Suprapubic skin (tissue), 4 donors: ENCODE data around the gene ITLN1. TPM values are rescaled to one million over a fixed set of nuclear protein-coding genes. Genes with fewer than 3 reads are reported as not detected.

ENCODE experiments used
- DNase-seq, 2 donors: peaks; one replicate each; pipeline ENCODE4 v3.0.0-alpha.2; 2019; ENCODE audit warnings: low spot score in 2 of 2
- H3K27ac ChIP-seq: fragments of 200-600 bp; sonication (generic); one replicate; pipeline ENCODE4 v1.5.1; 2019
- H3K27me3 ChIP-seq: fragments of 200-600 bp; sonication (generic); one replicate; pipeline ENCODE4 v1.5.1; 2019
- H3K36me3 ChIP-seq: fragments of 200-600 bp; sonication (generic); one replicate; pipeline ENCODE4 v1.5.1; 2019
- H3K4me1 ChIP-seq: fragments of 200-600 bp; sonication (generic); one replicate; pipeline ENCODE4 v1.5.1; 2019
- H3K4me3 ChIP-seq: fragments of 200-600 bp; sonication (generic); one replicate; pipeline ENCODE4 v1.5.1; 2019; ENCODE audit warnings: mild to moderate bottlenecking
- H3K9me3 ChIP-seq: fragments of 200-600 bp; sonication (generic); one replicate; pipeline ENCODE4 v1.5.1; 2019
- CTCF ChIP-seq, 2 donors: fragments of 200-600 bp in 1 of 2; fragments of 450-650 bp in 1 of 2; sonication (generic) in 1 of 2; IDR thresholded peaks; one replicate each; pipeline ENCODE4 v1.5.1; 2016 to 2019; ENCODE audit warnings: antibody characterized with exemption in 2 of 2, mild to moderate bottlenecking in 1 of 2, moderate library complexity in 1 of 2
- EP300 ChIP-seq: sonication (generic); formaldehyde crosslinking; IDR thresholded peaks from one replicate; pipeline ENCODE4 v1.6.1; 2017; ENCODE audit warnings: antibody characterized with exemption
- POLR2A ChIP-seq, 2 donors: fragments of 450-650 bp; IDR thresholded peaks; one replicate each; pipeline ENCODE4 v1.6.1; 2017; ENCODE audit warnings: antibody characterized with exemption in 2 of 2, mild to moderate bottlenecking in 2 of 2, moderate library complexity in 2 of 2
- POLR2AphosphoS5 ChIP-seq, 3 donors: sonication (generic); formaldehyde crosslinking; IDR thresholded peaks; one replicate each; pipeline ENCODE4 v1.6.1; 2017; ENCODE audit warnings: antibody characterized with exemption in 3 of 3
- WGBS: methylation state at CpG from one replicate; pipeline ENCODE4 v1.1.5; 2018; 5-methylcytosine and 5-hydroxymethylcytosine counted together
- total RNA-seq, 4 donors: library from RNA; depleted of rRNA; stranded (reverse); fragments of >200 nt; gene quantifications; one replicate each; pipeline ENCODE4 v1.1.0, GENCODE V29; 2016

ITLN1 gene
- total RNA-seq, 4 donors from 2014 or later: not detected

- Histone ChIP-seq H3K36me3 (no peaks in the 10 kb centered on the region), H3K4me1 (peaks cover 2% of the 10 kb centered on the region), H3K4me3 (no peak overlapping the region), H3K27me3 (no peaks in the 10 kb centered on the region), H3K9me3 (no peaks in the 10 kb centered on the region), H3K27ac (no peak overlapping the region)
- WGBS: 80% methylated on average over 3 of the region's 3 CpGs
- TF ChIP-seq CTCF (IDR thresholded peaks at IDR 0.05): peak; percentile 38 to 44
- no peak for TF ChIP-seq EP300
- no peak for DNase-seq
These were observed 49.9 kb downstream of the ITLN1 start for GRCh38 chr1:160834945-160835565.

- Histone ChIP-seq H3K4me3 (no peak overlapping the region), H3K9me3 (no peaks in the 10 kb centered on the region), H3K27ac (no peak overlapping the region), H3K36me3 (no peaks in the 10 kb centered on the region), H3K4me1 (no peaks in the 10 kb centered on the region), H3K27me3 (no peaks in the 10 kb centered on the region)
- peak in 1 of 2 donors; percentile 76 for DNase-seq
- TF ChIP-seq POLR2AphosphoS5 (IDR thresholded peaks at IDR 0.05) (no peak), CTCF (IDR thresholded peaks at IDR 0.05) (peak; percentile 19 to 48)
- 60% methylated on average over 7 of the region's 8 CpGs for WGBS
These were observed 54.4 kb downstream of the ITLN1 start for GRCh38 chr1:160830321-160831153.

- no peak for DNase-seq
- Histone ChIP-seq H3K4me3 (no peak overlapping the region), H3K27ac (no peak overlapping the region), H3K27me3 (no peaks in the 10 kb centered on the region), H3K36me3 (no peaks in the 10 kb centered on the region), H3K4me1 (no peaks in the 10 kb centered on the region), H3K9me3 (no peaks in the 10 kb centered on the region)
- WGBS: 71% methylated on average over 1 of the region's 1 CpG
- no peak for TF ChIP-seq EP300
- TF ChIP-seq CTCF (IDR thresholded peaks at IDR 0.05): no peak
- no peak for TF ChIP-seq POLR2A (IDR thresholded peaks at IDR 0.05)
- TF ChIP-seq POLR2AphosphoS5 (IDR thresholded peaks at IDR 0.05): no peak
These were observed 55.2 kb downstream of the ITLN1 start for GRCh38 chr1:160829766-160830165.

DNA sequence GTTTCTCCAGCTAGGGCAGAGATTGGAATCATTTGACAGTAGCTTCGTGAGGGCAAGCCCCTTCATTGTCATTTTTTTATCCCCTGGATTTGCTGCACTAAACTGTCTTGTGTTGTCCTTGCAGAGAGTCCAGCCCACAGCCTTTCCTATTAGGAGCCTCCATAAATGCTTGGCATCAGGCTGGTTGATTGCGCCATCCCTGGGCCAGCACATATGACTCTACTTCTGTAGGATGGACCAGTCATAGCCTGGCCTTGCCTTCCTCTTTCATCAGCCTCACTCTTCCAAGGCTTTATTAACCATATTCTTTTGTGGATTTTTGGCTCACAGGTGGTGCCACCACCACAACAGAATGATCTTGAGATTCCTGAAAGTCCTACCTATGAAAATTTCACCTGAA is 57.6 kb downstream of the ITLN1 start:
- H3K27me3 ChIP-seq: no peaks in the 10 kb centered on the region
- H3K4me3 ChIP-seq: no peak overlapping the region
- H3K36me3 ChIP-seq: no peaks in the 10 kb centered on the region
- H3K27ac ChIP-seq: no peak overlapping the region
- DNase-seq: no peak
- TF ChIP-seq POLR2AphosphoS5 (IDR thresholded peaks at IDR 0.05) (no peak), EP300 (no peak), POLR2A (IDR thresholded peaks at IDR 0.05) (no peak), CTCF (IDR thresholded peaks at IDR 0.05) (no peak)
- WGBS: 94% methylated on average over 2 of the region's 2 CpGs
- H3K9me3 ChIP-seq: no peaks in the 10 kb centered on the region
- no peaks in the 10 kb centered on the region for H3K4me1 ChIP-seq

DNA sequence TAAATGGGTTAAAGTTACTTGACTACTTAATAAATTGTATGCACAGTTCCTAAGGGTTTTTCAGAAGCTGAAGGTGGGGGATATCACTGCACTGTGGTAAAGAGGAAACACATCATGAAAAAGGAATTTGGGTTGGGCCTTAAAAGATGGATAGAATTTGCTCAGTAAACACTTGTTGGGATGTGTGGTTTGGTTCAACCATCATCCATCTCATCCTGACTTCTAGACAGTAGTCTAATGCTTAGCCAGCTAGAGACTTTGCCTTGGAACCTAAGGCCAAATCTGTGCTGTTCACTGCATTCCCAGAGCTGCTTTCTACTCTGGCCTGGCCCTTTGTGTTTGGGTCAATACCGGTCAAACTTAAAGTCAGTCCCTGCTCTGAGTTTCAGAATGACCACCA is 58.4 kb downstream of the ITLN1 start:
- no peaks in the 10 kb centered on the region for H3K27me3 ChIP-seq
- no peak overlapping the region for H3K4me3 ChIP-seq
- DNase-seq: no peak
- no peaks in the 10 kb centered on the region for H3K36me3 ChIP-seq
- H3K4me1 ChIP-seq: no peaks in the 10 kb centered on the region
- 100% methylated on average over 1 of the region's 1 CpG for WGBS
- no peak for TF ChIP-seq POLR2AphosphoS5 (IDR thresholded peaks at IDR 0.05)
- no peaks in the 10 kb centered on the region for H3K9me3 ChIP-seq
- H3K27ac ChIP-seq: no peak overlapping the region

Other genes with a start within 250 kb of the ITLN1 start
- gene SLAMF1, start 238.1 kb downstream of the ITLN1 start, total RNA-seq: not detected
- gene CD48, start 173.4 kb downstream of the ITLN1 start, total RNA-seq: 1 to 10 TPM in 2 of 4 donors, under 1 TPM in 1, not detected in 1; 0.60 to 1.6 (median 1.0) TPM
- 1 to 10 TPM; 1.1 to 3.4 (median 1.9) TPM for gene SLAMF7, start 145.9 kb downstream of the ITLN1 start, total RNA-seq
- gene LY9, start 89.0 kb downstream of the ITLN1 start, total RNA-seq: 1 to 10 TPM in 2 of 4 donors, under 1 TPM in 1, not detected in 1; 0.34 to 3.5 (median 1.2) TPM
- gene CD244, start 22.3 kb downstream of the ITLN1 start, total RNA-seq: under 1 TPM in 2 of 4 donors, not detected in 2; 0.49 to 0.68 TPM
- 1 to 10 TPM in 1 of 4 donors, under 1 TPM in 1, not detected in 2; 0.55 to 1.2 TPM for gene ITLN2, start 69.6 kb upstream of the ITLN1 start, total RNA-seq
- gene F11R, start 136.0 kb upstream of the ITLN1 start, total RNA-seq: 100 to 1,000 TPM; 101 to 112 (median 107) TPM
- gene TSTD1, start 153.8 kb upstream of the ITLN1 start, total RNA-seq: 100 to 1,000 TPM in 2 of 4 donors, 10 to 100 TPM in 2; 70.0 to 123 (median 98.8) TPM
- gene USF1, start 160.8 kb upstream of the ITLN1 start, total RNA-seq: 10 to 100 TPM; 33.9 to 88.7 (median 43.7) TPM
- gene ARHGAP30, start 184.7 kb upstream of the ITLN1 start, total RNA-seq: 10 to 100 TPM; 12.3 to 46.2 (median 14.5) TPM
- gene NECTIN4, start 204.4 kb upstream of the ITLN1 start, total RNA-seq: 100 to 1,000 TPM; 126 to 188 (median 164) TPM
- 1 to 10 TPM in 3 of 4 donors, not detected in 1; 1.3 to 4.0 (median 1.4) TPM for gene KLHDC9, start 213.2 kb upstream of the ITLN1 start, total RNA-seq
- 10 to 100 TPM; 21.3 to 33.9 (median 27.1) TPM for gene PFDN2, start 232.9 kb upstream of the ITLN1 start, total RNA-seq
- gene NIT1, start 232.9 kb upstream of the ITLN1 start, total RNA-seq: 10 to 100 TPM; 28.3 to 58.2 (median 39.6) TPM
- gene DEDD, start 247.5 kb upstream of the ITLN1 start, total RNA-seq: 10 to 100 TPM; 24.4 to 47.0 (median 36.6) TPM